ENCODE data around the gene PHIP.
"Not testable (repeated sequence)": the region's sequence is repeated elsewhere in the genome, so short reads cannot be mapped to it uniquely, and the experiment has no call there.

Gene PHIP

DNA sequence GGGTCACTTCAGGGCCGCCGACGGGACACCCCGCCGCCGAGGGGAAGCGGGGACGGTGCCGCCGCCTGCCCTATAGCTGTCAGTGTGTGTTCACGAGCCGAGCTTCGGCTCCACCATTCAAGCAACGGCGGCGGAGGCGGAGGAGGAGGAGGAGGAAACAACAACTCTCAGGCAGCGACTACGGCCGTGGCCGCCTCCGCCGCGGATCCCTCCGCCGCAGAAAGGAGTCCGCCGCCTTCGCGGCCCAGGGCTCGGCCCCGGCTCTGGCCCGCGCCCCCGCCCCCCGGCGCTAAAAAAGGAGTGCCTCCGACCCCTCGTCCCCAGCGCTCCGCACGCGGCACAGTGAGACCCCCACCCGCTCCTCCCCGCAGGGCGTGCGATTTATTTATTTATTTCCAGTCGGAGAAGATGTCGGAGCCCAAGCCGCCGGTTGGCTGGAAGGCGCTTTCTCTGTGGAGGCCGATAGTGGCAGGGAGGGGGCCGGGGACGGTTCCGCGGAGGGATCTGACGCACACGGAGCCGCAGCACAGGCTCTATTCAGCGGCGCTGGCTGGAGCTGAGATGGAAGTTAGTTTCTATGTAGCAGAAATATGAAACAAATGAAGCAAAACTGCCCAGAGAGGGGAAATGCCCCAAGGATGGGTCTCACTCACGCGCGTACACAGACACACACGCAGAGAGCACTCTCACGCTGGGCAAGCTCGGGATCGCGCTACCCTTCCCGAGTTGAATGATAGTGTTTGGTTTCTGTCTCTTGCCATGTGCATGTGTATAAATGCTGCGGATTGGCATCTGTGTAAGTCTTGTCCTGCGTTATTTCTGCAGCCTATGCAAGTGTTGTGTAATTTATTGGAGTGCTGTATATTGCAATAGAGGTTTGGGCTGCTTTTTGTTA lies at the start of gene PHIP:
Gene PHIP, minus strand, starts transcription at position 180 of the 895 bp plus-strand sequence. CDS start 186 bp downstream, outside the sequence.
- Histone ChIP-seq H3K4me1 (ENCODE audit: control insufficient read depth, insufficient read depth, low read length) (peaks cover 16% of the 10 kb centered on the region), H3K9ac (ENCODE audit: low read length) (peak within 1 kb of the TSS; percentile 80), H3K4me3 (ENCODE audit: low read length) (peak within 1 kb of the TSS; percentile 98), H3K27me3 (ENCODE audit: control insufficient read depth, insufficient read depth, low read length) (no peaks in the 10 kb centered on the region), H3K27ac (ENCODE audit: low read depth, low read length) (peak within 1 kb of the TSS; percentile 97), H3K36me3 (ENCODE audit: control insufficient read depth, insufficient read depth, low read length) (no peaks in the 10 kb centered on the region)

GRCh38 chr6:79127660-79128059 lies 49.6 kb upstream of the PHIP start:
- Histone ChIP-seq H3K27ac (ENCODE audit: low read depth, low read length) (no peak overlapping the region), H3K4me1 (ENCODE audit: control insufficient read depth, insufficient read depth, low read length) (no peaks in the 10 kb centered on the region), H3K4me3 (ENCODE audit: low read length) (no peak overlapping the region), H3K9ac (ENCODE audit: low read length) (no peak overlapping the region), H3K36me3 (ENCODE audit: control insufficient read depth, insufficient read depth, low read length) (no peaks in the 10 kb centered on the region), H3K27me3 (ENCODE audit: control insufficient read depth, insufficient read depth, low read length) (no peaks in the 10 kb centered on the region)

DNA sequence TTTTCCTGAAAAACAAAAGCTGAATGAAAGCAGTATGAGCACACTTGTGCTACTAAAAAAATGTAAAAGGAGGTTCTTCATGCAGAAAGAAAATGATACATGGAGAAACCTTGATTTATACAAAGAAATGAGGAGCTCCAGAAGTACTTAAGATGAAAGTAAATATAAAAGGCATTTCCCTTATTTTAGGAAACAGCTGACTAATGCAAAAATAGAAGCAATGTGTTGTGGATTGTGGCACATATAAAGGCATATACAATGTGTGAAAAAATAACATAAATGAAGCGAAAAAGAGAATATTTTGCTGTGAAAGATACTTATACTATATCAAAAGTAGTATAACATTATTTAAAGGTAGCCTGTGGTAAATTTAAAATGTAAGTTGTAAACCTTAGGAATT lies 41.2 kb upstream of the PHIP start:
- H3K27ac ChIP-seq (ENCODE audit: low read depth, low read length), result no peak overlapping the region
- no peak overlapping the region for H3K4me3 ChIP-seq (ENCODE audit: low read length)
- H3K27me3 ChIP-seq (ENCODE audit: control insufficient read depth, insufficient read depth, low read length), result no peaks in the 10 kb centered on the region
- H3K36me3 ChIP-seq (ENCODE audit: control insufficient read depth, insufficient read depth, low read length), result no peaks in the 10 kb centered on the region
- H3K9ac ChIP-seq (ENCODE audit: low read length), result no peak overlapping the region
- H3K4me1 ChIP-seq (ENCODE audit: control insufficient read depth, insufficient read depth, low read length), result no peaks in the 10 kb centered on the region

DNA sequence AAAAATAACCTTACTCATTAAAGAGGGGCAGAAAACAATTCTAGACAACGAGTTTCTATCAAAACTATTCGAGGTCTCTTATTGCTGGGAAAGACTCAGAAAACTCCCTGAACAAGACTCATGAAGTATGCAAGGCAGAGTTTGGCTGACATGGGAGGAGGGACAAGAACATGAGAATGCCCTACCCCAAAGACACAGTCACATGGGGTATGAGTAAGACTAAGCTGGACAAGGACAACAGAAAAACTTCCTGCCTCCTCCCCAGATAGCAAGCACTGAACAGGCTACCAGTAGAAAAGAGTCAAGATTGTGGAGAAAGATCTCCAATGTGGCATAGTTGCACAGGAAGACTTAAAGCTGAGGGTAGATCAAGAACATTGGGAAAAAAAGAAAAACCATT lies 39.7 kb upstream of the PHIP start:
- Histone ChIP-seq H3K36me3 (ENCODE audit: control insufficient read depth, insufficient read depth, low read length) (no peaks in the 10 kb centered on the region), H3K27ac (ENCODE audit: low read depth, low read length) (no peak overlapping the region), H3K4me1 (ENCODE audit: control insufficient read depth, insufficient read depth, low read length) (no peaks in the 10 kb centered on the region), H3K4me3 (ENCODE audit: low read length) (no peak overlapping the region), H3K27me3 (ENCODE audit: control insufficient read depth, insufficient read depth, low read length) (no peaks in the 10 kb centered on the region), H3K9ac (ENCODE audit: low read length) (no peak overlapping the region)

DNA sequence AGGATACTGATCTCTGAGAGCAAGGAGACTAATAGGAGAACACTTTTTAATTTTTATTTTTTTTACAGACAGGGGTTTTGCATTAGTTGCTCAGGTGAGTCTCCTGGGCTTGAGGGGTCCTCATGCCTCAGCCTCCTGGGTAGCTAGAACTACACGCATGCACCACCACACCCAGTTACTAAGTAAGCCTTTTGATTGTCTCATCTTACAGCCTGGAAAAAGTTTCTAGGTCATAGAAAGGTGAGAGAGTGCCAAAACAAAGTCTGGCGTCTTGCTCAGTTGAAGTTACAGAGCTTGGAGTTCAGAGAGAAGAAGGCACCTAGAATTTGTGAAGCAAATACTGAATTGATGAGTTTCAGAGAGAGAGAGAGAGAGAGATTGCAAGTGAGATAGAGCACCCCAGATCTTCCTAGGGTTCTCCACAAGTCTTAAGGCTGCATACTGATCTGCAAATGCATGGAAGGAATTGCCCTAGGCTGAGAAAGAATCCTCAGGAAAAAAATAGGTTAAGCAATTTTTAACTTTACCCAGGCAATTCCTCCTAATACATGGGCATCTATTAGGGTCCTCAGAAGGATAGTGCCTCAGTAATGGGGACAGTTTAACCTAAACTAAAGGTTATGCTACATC lies 37.6 kb upstream of the PHIP start:
- H3K36me3 ChIP-seq (ENCODE audit: control insufficient read depth, insufficient read depth, low read length), result no peaks in the 10 kb centered on the region
- H3K27me3 ChIP-seq (ENCODE audit: control insufficient read depth, insufficient read depth, low read length), result no peaks in the 10 kb centered on the region
- H3K27ac ChIP-seq (ENCODE audit: low read depth, low read length), result no peak overlapping the region
- no peak overlapping the region for H3K9ac ChIP-seq (ENCODE audit: low read length)
- H3K4me1 ChIP-seq (ENCODE audit: control insufficient read depth, insufficient read depth, low read length), result no peaks in the 10 kb centered on the region
- H3K4me3 ChIP-seq (ENCODE audit: low read length), result no peak overlapping the region

DNA sequence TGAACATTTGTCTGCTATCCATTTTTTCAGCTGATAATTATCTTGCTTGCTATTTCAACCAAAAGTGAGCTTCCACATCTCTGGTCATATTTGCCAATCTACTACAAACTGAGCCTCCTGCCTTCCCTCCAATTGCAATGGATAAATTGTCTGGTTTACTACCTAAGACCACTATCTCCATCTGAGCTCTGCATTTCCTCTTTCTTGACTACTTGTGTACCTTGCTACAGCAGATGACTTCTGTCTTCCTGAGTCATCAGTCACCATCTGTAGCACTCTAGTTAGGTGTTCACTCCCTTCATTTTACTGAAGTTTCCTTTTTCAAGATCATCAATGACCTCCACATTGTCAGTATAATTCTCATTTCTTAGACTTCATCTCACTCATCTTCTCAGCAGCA lies 33.5 kb upstream of the PHIP start:
- H3K36me3 ChIP-seq (ENCODE audit: control insufficient read depth, insufficient read depth, low read length), result no peaks in the 10 kb centered on the region
- no peak overlapping the region for H3K4me3 ChIP-seq (ENCODE audit: low read length)

GRCh38 chr6:79101164-79101563 lies 23.1 kb upstream of the PHIP start:
- H3K4me3 ChIP-seq (ENCODE audit: low read length), result no peak overlapping the region
- no peaks in the 10 kb centered on the region for H3K27me3 ChIP-seq (ENCODE audit: control insufficient read depth, insufficient read depth, low read length)
- H3K4me1 ChIP-seq (ENCODE audit: control insufficient read depth, insufficient read depth, low read length), result no peaks in the 10 kb centered on the region
- no peak overlapping the region for H3K9ac ChIP-seq (ENCODE audit: low read length)
- no peak overlapping the region for H3K27ac ChIP-seq (ENCODE audit: low read depth, low read length)
- H3K36me3 ChIP-seq (ENCODE audit: control insufficient read depth, insufficient read depth, low read length), result no peaks in the 10 kb centered on the region

More for the DNA sequence above, 33.5 kb upstream of the PHIP start:
- no peak overlapping the region for H3K27ac ChIP-seq (ENCODE audit: low read depth, low read length)
- no peaks in the 10 kb centered on the region for H3K27me3 ChIP-seq (ENCODE audit: control insufficient read depth, insufficient read depth, low read length)
- H3K9ac ChIP-seq (ENCODE audit: low read length), result no peak overlapping the region
- no peaks in the 10 kb centered on the region for H3K4me1 ChIP-seq (ENCODE audit: control insufficient read depth, insufficient read depth, low read length)

GRCh38 chr6:79100304-79100703 lies 22.2 kb upstream of the PHIP start:
- Histone ChIP-seq H3K4me1 (ENCODE audit: control insufficient read depth, insufficient read depth, low read length) (no peaks in the 10 kb centered on the region), H3K36me3 (ENCODE audit: control insufficient read depth, insufficient read depth, low read length) (no peaks in the 10 kb centered on the region), H3K4me3 (ENCODE audit: low read length) (no peak overlapping the region), H3K9ac (ENCODE audit: low read length) (no peak overlapping the region), H3K27ac (ENCODE audit: low read depth, low read length) (no peak overlapping the region), H3K27me3 (ENCODE audit: control insufficient read depth, insufficient read depth, low read length) (no peaks in the 10 kb centered on the region)

GRCh38 chr6:79094938-79095337 lies 16.9 kb upstream of the PHIP start:
- no peak overlapping the region for H3K9ac ChIP-seq (ENCODE audit: low read length)
- no peaks in the 10 kb centered on the region for H3K27me3 ChIP-seq (ENCODE audit: control insufficient read depth, insufficient read depth, low read length)
- H3K27ac ChIP-seq (ENCODE audit: low read depth, low read length), result no peak overlapping the region
- no peak overlapping the region for H3K4me3 ChIP-seq (ENCODE audit: low read length)
- H3K4me1 ChIP-seq (ENCODE audit: control insufficient read depth, insufficient read depth, low read length), result no peaks in the 10 kb centered on the region
- no peaks in the 10 kb centered on the region for H3K36me3 ChIP-seq (ENCODE audit: control insufficient read depth, insufficient read depth, low read length)

DNA sequence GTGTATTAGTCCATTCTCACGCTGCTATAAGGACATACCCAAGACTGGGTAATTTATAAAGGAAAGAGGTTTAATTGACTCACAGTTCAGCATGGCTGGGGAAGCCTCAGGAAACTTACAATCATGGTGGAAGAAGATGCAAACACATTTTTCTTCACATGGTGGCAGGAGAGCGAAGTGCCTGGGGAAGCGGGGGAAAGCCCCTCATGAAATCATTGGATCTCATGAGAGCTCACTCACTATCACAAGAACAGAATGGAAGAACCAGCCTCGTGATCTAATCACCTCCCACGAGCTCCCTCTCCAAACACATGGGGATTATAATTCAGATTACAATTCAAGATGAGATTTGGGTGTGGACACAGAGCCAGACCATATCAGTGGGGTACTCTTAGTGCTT lies 13.7 kb upstream of the PHIP start:
- H3K9ac ChIP-seq (ENCODE audit: low read length); H3K27me3 ChIP-seq (ENCODE audit: control insufficient read depth, insufficient read depth, low read length); H3K27ac ChIP-seq (ENCODE audit: low read depth, low read length): not testable (repeated sequence)

GRCh38 chr6:79089552-79090404 lies 11.7 kb upstream of the PHIP start:
- no peaks in the 10 kb centered on the region for H3K4me1 ChIP-seq (ENCODE audit: control insufficient read depth, insufficient read depth, low read length)
- no peak overlapping the region for H3K4me3 ChIP-seq (ENCODE audit: low read length)
- no peak overlapping the region for H3K27ac ChIP-seq (ENCODE audit: low read depth, low read length)
- H3K36me3 ChIP-seq (ENCODE audit: control insufficient read depth, insufficient read depth, low read length), result no peaks in the 10 kb centered on the region
- H3K27me3 ChIP-seq (ENCODE audit: control insufficient read depth, insufficient read depth, low read length), result no peaks in the 10 kb centered on the region
- no peak overlapping the region for H3K9ac ChIP-seq (ENCODE audit: low read length)

More for the DNA sequence above, 13.7 kb upstream of the PHIP start:
- not testable (repeated sequence) for H3K36me3 ChIP-seq (ENCODE audit: control insufficient read depth, insufficient read depth, low read length); H3K4me1 ChIP-seq (ENCODE audit: control insufficient read depth, insufficient read depth, low read length); H3K4me3 ChIP-seq (ENCODE audit: low read length)

GRCh38 chr6:79084693-79085092 lies 6.6 kb upstream of the PHIP start:
- Histone ChIP-seq H3K4me3 (ENCODE audit: low read length) (no peak overlapping the region), H3K4me1 (ENCODE audit: control insufficient read depth, insufficient read depth, low read length) (peaks cover 3% of the 10 kb centered on the region), H3K36me3 (ENCODE audit: control insufficient read depth, insufficient read depth, low read length) (no peaks in the 10 kb centered on the region), H3K27me3 (ENCODE audit: control insufficient read depth, insufficient read depth, low read length) (no peaks in the 10 kb centered on the region), H3K27ac (ENCODE audit: low read depth, low read length) (no peak overlapping the region), H3K9ac (ENCODE audit: low read length) (no peak overlapping the region)
